Measurements from ENCODE around the gene MRPL52.
A peak's percentile ranks its signal among the peaks of the same experiment; 100 is the strongest.
"Not testable (repeated sequence)": the region's sequence is repeated elsewhere in the genome, so short reads cannot be mapped to it uniquely, and the experiment has no call there.

MRPL52 gene

GRCh38 chr14:22852599-22852939 lies 22.9 kb downstream of the MRPL52 start:
- Histone ChIP-seq H3K27me3 (ENCODE audit: insufficient read depth, low read depth, severe bottlenecking) (no peaks in the 10 kb centered on the region), H3K4me3 (ENCODE audit: low read depth, low read length) (no peak overlapping the region), H3K27ac (no peak overlapping the region), H3K9me3 (ENCODE audit: severe bottlenecking) (no peaks in the 10 kb centered on the region), H3K36me3 (no peaks in the 10 kb centered on the region)
- no peak for TF ChIP-seq CTCF (IDR thresholded peaks at IDR 0.05; ENCODE audit: low read depth, low read length)
- no peak for DNase-seq

DNA sequence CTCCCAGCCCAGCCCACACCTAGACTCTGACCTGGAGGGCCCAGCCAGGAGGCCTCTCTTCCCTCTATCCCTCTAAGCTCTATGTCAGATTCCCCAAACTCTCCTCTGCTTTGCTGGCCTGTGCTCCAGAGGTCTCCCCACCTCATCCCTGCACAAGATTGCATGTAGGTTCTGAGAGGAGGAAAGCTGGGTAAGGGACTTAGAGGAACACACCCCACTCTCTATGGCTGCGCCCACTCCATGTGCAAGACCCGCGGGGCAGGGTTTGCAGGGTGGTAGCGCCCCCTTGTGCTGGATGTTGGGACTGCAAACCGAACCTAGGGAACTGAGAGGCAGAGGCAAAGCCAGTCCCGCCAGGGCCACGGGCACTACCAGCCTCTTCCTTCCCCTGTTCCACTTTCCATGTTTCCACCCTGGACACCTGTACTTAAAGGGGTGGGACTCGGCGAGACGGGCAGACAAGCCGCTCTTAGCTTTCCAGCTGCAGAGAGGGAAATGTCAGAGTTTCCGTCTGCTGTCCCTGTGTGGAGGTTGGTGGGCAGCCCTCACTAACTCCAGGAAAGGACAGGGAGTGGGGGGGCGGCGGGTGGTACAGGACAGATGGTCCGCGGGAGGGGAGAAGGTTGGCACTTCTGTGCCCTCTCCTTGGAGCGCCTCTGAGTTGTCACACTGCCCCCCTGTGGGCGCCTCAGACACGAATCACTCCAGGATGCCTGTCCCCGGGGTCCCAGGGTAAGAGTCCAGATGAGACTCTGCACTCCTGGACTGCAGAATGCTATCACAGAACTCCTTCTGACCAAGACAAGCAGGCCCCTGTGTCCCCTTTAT lies 23.5 kb downstream of the MRPL52 start:
- H3K36me3 ChIP-seq: no peaks in the 10 kb centered on the region
- peak overlapping the region; percentile 52 for H3K4me3 ChIP-seq (ENCODE audit: low read depth, low read length)
- H3K27ac ChIP-seq: peak overlapping the region; percentile 56

DNA sequence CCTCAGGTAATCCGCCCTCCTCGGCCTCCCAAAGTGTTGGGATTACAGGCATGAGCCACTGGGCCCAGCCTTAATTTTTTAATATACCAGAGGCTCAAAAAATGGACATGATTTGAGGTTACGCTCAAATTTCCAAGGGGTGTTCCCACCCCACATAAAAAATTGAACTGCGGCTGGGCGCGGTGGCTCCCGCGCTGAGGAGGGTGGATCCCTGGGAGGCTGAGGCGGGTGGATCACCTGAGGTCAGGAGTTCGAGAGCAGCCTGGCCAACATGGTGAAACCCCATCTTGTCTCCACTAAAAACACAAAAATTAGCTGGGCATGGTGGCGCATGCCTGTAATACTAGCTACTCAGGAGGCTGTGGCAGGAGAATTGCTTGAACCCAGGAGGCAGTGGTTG lies 24.6 kb downstream of the MRPL52 start:
- not testable (repeated sequence) for H3K27me3 ChIP-seq (ENCODE audit: insufficient read depth, low read depth, severe bottlenecking); H3K36me3 ChIP-seq; H3K27ac ChIP-seq; H3K9me3 ChIP-seq (ENCODE audit: severe bottlenecking); DNase-seq; H3K4me3 ChIP-seq (ENCODE audit: low read depth, low read length)

More for the DNA sequence above, 23.5 kb downstream of the MRPL52 start:
- H3K9me3 ChIP-seq (ENCODE audit: severe bottlenecking): no peaks in the 10 kb centered on the region
- H3K27me3 ChIP-seq (ENCODE audit: insufficient read depth, low read depth, severe bottlenecking): no peaks in the 10 kb centered on the region
- TF ChIP-seq CTCF (IDR thresholded peaks at IDR 0.05; ENCODE audit: low read depth, low read length): peak; percentile 96
- DNase-seq: peak; percentile 90

DNA sequence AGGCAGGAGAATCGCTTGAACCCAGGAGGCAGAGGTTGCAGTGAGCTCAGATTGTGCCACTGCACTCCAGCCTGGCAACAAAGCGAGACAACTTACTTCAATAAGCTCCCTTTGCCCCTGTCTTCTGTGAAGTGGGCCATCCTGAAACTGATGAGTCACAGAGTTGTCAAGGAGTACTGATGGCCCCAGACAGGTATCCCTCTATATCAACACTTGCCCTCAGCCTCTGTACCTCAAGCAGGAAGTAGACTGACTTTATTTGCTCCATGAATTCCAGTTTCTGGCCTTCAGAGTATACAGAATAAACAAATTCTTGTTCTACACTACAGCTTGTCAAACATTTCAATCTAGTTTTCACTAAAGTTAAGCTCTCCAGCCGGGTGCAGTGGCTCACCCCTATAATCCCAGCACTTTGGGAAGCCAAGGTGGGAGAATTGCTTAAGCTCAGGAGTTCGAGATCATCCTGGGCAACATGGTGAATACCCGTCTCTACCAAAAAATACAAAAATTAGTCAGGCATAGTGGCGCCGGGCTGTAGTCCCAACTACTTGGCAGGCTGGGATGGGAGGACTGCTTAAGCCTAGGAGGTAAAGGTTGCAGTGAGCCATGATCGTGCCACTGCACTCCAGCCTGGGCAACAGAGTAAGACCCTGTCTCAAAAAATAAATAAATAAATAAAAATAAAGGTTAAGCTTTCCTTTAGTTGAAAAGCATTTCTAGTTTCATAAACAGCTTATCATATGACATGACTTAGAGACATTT lies 25.5 kb downstream of the MRPL52 start:
- no peak for TF ChIP-seq CTCF (IDR thresholded peaks at IDR 0.05; ENCODE audit: low read depth, low read length)
- H3K27me3 ChIP-seq (ENCODE audit: insufficient read depth, low read depth, severe bottlenecking): no peaks in the 10 kb centered on the region
- no peaks in the 10 kb centered on the region for H3K36me3 ChIP-seq
- no peak overlapping the region for H3K4me3 ChIP-seq (ENCODE audit: low read depth, low read length)
- no peak for DNase-seq
- no peak overlapping the region for H3K27ac ChIP-seq
- H3K9me3 ChIP-seq (ENCODE audit: severe bottlenecking): no peaks in the 10 kb centered on the region

- Histone ChIP-seq H3K4me3 (ENCODE audit: low read depth, low read length) (no peak overlapping the region), H3K36me3 (no peaks in the 10 kb centered on the region), H3K27me3 (ENCODE audit: insufficient read depth, low read depth, severe bottlenecking) (no peaks in the 10 kb centered on the region), H3K27ac (no peak overlapping the region), H3K9me3 (ENCODE audit: severe bottlenecking) (no peaks in the 10 kb centered on the region)
- no peak for TF ChIP-seq CTCF (IDR thresholded peaks at IDR 0.05; ENCODE audit: low read depth, low read length)
- DNase-seq: no peak
Observed at GRCh38 chr14:22856428-22856827, 26.7 kb downstream of the MRPL52 start.

DNA sequence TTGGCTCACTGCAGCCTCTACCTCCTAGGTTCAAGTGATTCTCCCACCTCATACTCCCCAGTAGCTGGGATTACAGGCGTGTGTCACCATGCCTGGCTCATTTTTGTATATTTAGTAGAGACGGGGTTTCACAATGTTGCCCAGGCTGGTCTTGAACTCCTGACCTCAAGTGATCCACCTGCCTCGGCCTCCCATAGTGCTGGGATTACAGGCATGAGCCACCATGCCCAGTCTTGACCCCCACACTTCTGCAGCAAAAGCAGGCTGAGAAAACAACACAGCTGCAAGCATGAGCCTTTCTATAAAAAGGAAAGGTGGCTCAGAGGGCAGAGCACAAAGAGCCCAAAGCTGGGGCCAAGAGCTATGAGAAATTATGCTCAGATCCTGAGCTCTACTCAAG lies 30.7 kb downstream of the MRPL52 start:
- not testable (repeated sequence) for H3K9me3 ChIP-seq (ENCODE audit: severe bottlenecking); H3K27ac ChIP-seq; H3K36me3 ChIP-seq; H3K27me3 ChIP-seq (ENCODE audit: insufficient read depth, low read depth, severe bottlenecking); DNase-seq; H3K4me3 ChIP-seq (ENCODE audit: low read depth, low read length)
